Measurements from ENCODE around the gene GABBR2. TPM values are rescaled to one million over a fixed set of nuclear protein-coding genes. Genes with fewer than 3 reads are reported as not detected.

Gene GABBR2
- total and polyA plus RNA-seq, 2 donors (not counting 1 experiment from before 2014, with no cell fraction given), result 0.03 TPM; not detected in 1

DNA sequence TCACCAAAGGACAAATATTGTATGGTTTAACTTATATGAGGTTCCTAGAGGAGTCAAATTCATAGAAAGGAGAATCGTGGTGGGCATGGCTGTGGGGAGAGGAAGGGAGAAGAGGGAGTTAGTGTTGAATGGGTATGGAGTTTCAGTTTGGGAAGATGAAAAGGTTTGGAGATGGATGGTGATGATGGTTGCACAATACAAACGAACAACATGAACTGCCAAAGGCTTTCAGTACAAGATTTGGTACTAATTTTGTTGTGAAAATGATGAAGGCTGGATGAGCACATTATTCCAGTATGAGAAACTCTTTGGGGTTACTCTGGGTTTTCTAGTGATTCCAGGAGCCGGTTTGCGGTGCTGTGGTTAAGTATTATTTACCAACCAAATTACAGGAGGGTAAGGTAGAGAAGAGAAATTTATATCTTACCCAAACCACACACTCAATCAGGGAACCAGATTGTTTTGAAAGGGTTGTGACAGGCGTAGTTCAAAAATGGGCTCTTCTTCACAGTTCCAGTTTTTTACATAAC is 341.3 kb downstream of the GABBR2 start:
- intact Hi-C loops (cut with micrococcal nuclease), result no loop called here
- POLR2A ChIA-PET, result no interaction called here

DNA sequence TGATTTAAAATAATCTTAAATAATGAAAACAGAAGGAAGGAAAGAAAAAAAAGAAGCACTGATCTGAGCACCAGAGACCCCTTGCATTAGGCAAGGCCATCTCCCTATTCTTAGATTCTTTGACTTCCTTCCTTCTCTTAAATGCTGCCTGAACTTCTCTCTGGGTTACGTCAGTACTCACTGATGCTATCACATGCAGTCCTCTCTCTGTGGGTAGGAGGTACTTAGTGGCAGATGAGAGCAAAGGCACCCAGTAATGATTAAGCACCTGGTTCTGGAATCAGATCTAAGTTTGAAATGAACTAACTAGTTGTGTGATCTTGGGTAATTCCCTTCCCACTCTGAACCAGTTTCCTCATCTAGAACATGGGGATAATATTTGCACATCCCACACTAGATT is 343.0 kb downstream of the GABBR2 start:
- Mint-ChIP-seq H3K27ac (no peak overlapping the region), H3K4me1 (no peaks in the 10 kb centered on the region), H3K4me3 (no peak overlapping the region), H3K9me3 (ENCODE audit: insufficient read depth) (no peaks in the 10 kb centered on the region), H3K27me3 (peaks cover 14% of the 10 kb centered on the region)
- peaks cover 0 to 7% (median 0%) of the 10 kb centered on the region in 4 experiments for H3K27me3 ChIP-seq (replicated peaks in 1 of 4; ENCODE audit: control extremely low read depth in 1 of 4, control insufficient read depth in 3 of 4, insufficient read depth in 4 of 4, low read length in 3 of 4)
- no peaks in the 10 kb centered on the region for H3K79me2 ChIP-seq (ENCODE audit: control insufficient read depth, insufficient read depth, low read length)
- no peak overlapping the region for H3K4me3 ChIP-seq (ENCODE audit: control extremely low read depth in 1 of 5, extremely low read depth in 1 of 5, insufficient read depth in 1 of 5, low read depth in 2 of 5, low read length in 4 of 5)
- peaks cover 4 to 19% (median 10%) of the 10 kb centered on the region in 3 donors for H3K9me3 ChIP-seq (ENCODE audit: control extremely low read depth in 1 of 3, control insufficient read depth in 2 of 3, insufficient read depth in 1 of 3, low read length in 2 of 3)
- no peak overlapping the region for H2AFZ ChIP-seq (ENCODE audit: insufficient read depth, low read depth, low read length, poor library complexity, severe bottlenecking)
- TF ChIP-seq EZH2 (IDR thresholded peaks at IDR 0.05; ENCODE audit: borderline replicate concordance, insufficient read depth, low read depth, low read length, poor library complexity, severe bottlenecking), result no peak
- TF ChIP-seq, protein P1, sequence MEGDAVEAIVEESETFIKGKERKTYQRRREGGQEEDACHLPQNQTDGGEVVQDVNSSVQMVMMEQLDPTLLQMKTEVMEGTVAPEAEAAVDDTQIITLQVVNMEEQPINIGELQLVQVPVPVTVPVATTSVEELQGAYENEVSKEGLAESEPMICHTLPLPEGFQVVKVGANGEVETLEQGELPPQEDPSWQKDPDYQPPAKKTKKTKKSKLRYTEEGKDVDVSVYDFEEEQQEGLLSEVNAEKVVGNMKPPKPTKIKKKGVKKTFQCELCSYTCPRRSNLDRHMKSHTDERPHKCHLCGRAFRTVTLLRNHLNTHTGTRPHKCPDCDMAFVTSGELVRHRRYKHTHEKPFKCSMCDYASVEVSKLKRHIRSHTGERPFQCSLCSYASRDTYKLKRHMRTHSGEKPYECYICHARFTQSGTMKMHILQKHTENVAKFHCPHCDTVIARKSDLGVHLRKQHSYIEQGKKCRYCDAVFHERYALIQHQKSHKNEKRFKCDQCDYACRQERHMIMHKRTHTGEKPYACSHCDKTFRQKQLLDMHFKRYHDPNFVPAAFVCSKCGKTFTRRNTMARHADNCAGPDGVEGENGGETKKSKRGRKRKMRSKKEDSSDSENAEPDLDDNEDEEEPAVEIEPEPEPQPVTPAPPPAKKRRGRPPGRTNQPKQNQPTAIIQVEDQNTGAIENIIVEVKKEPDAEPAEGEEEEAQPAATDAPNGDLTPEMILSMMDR (IDR thresholded peaks at IDR 0.05), result no peak
- no peaks in the 10 kb centered on the region for H3K36me3 ChIP-seq (replicated peaks in 1 of 2; ENCODE audit: control extremely low read depth in 1 of 2, control insufficient read depth in 1 of 2, extremely low read depth in 1 of 2, insufficient read depth in 2 of 2, low read length in 1 of 2)
- no CpG with 5 or more reads among the region's 1 CpG for WGBS (ENCODE audit: insufficient coverage)
- ATAC-seq (ENCODE audit: low read depth), result no peak
- H3K9ac ChIP-seq (ENCODE audit: low read length), result no peak overlapping the region
- CTCF ChIA-PET, result interaction anchor here (1.2 kb wide), 2 partner anchors 8 to 48 kb away, joined by 3 read pairs; no protein-coding TSS in a partner anchor
- no peak for DNase-seq
- POLR2A ChIA-PET, result no interaction called here
- H4K20me1 ChIP-seq (ENCODE audit: control insufficient read depth, insufficient read depth, low read length, poor library complexity, severe bottlenecking), result no peaks in the 10 kb centered on the region
- intact Hi-C loops (cut with micrococcal nuclease), result no loop called here
- H3K4me2 ChIP-seq (replicated peaks; ENCODE audit: low read depth, low read length, poor library complexity, severe bottlenecking), result no peak overlapping the region
- no peaks in the 10 kb centered on the region for H3K4me1 ChIP-seq (ENCODE audit: control insufficient read depth in 2 of 2, insufficient read depth in 2 of 2, low read length in 2 of 2)
- no peak overlapping the region for H3K27ac ChIP-seq (ENCODE audit: low read length in 2 of 2)

More for the DNA sequence above, 341.3 kb downstream of the GABBR2 start:
- no peaks in the 10 kb centered on the region for H3K4me1 Mint-ChIP-seq
- Histone ChIP-seq H3K4me2 (replicated peaks; ENCODE audit: low read depth, low read length, poor library complexity, severe bottlenecking) (no peak overlapping the region), H3K79me2 (ENCODE audit: control insufficient read depth, insufficient read depth, low read length) (no peaks in the 10 kb centered on the region), H3K4me3 (ENCODE audit: control extremely low read depth in 1 of 5, extremely low read depth in 1 of 5, insufficient read depth in 1 of 5, low read depth in 2 of 5, low read length in 4 of 5) (no peak overlapping the region), H4K20me1 (ENCODE audit: control insufficient read depth, insufficient read depth, low read length, poor library complexity, severe bottlenecking) (no peaks in the 10 kb centered on the region), H3K27ac (ENCODE audit: low read length in 2 of 2) (no peak overlapping the region), H3K27me3 (replicated peaks in 1 of 4; ENCODE audit: control extremely low read depth in 1 of 4, control insufficient read depth in 3 of 4, insufficient read depth in 4 of 4, low read length in 3 of 4) (peaks cover 0 to 7% (median 0%) of the 10 kb centered on the region in 4 experiments), H3K36me3 (replicated peaks in 1 of 2; ENCODE audit: control extremely low read depth in 1 of 2, control insufficient read depth in 1 of 2, extremely low read depth in 1 of 2, insufficient read depth in 2 of 2, low read length in 1 of 2) (no peaks in the 10 kb centered on the region), H3K9me3 (ENCODE audit: control extremely low read depth in 1 of 3, control insufficient read depth in 2 of 3, insufficient read depth in 1 of 3, low read length in 2 of 3) (peaks cover 4 to 19% (median 10%) of the 10 kb centered on the region in 3 donors), H3K9ac (ENCODE audit: low read length) (no peak overlapping the region), H2AFZ (ENCODE audit: insufficient read depth, low read depth, low read length, poor library complexity, severe bottlenecking) (no peak overlapping the region), H3K4me1 (ENCODE audit: control insufficient read depth in 2 of 2, insufficient read depth in 2 of 2, low read length in 2 of 2) (no peaks in the 10 kb centered on the region)
- H3K27me3 Mint-ChIP-seq, result peaks cover 7% of the 10 kb centered on the region
- no peak for ATAC-seq (ENCODE audit: low read depth)
- H3K27ac Mint-ChIP-seq, result no peak overlapping the region
- H3K4me3 Mint-ChIP-seq, result no peak overlapping the region
- WGBS (ENCODE audit: insufficient coverage), result 67% methylated on average over 2 of the region's 5 CpGs
- no peak for TF ChIP-seq EZH2 (IDR thresholded peaks at IDR 0.05; ENCODE audit: borderline replicate concordance, insufficient read depth, low read depth, low read length, poor library complexity, severe bottlenecking)
- TF ChIP-seq, protein P1 (IDR thresholded peaks at IDR 0.05), result no peak
- H3K9me3 Mint-ChIP-seq (ENCODE audit: insufficient read depth), result no peaks in the 10 kb centered on the region
- CTCF ChIA-PET, result no interaction called here
- DNase-seq, result no peak

Data from B cell (primary cell).